Measurements from ENCODE around the gene ABHD2.

Gene ABHD2

GRCh38 chr15:89195836-89196235, 107.6 kb downstream of the ABHD2 start:
- no peak for DNase-seq (ENCODE audit: low spot score)

GRCh38 chr15:89196241-89196640, 108.0 kb downstream of the ABHD2 start:
- DNase-seq (ENCODE audit: low spot score) = no peak

GRCh38 chr15:89196994-89197393, 108.7 kb downstream of the ABHD2 start:
- DNase-seq (ENCODE audit: low spot score) = no peak

GRCh38 chr15:89197503-89197971, 109.3 kb downstream of the ABHD2 start:
- DNase-seq (ENCODE audit: low spot score) = no peak

GRCh38 chr15:89198196-89198595, 109.9 kb downstream of the ABHD2 start:
- no peak for DNase-seq (ENCODE audit: low spot score)

GRCh38 chr15:89198934-89199333, 110.7 kb downstream of the ABHD2 start:
- DNase-seq (ENCODE audit: low spot score) = no peak

- no peak for DNase-seq (ENCODE audit: low spot score)
Observed at GRCh38 chr15:89199746-89200145, 111.5 kb downstream of the ABHD2 start.

GRCh38 chr15:89200182-89200581, 111.9 kb downstream of the ABHD2 start:
- no peak for DNase-seq (ENCODE audit: low spot score)

- no peak for DNase-seq (ENCODE audit: low spot score)
Observed at GRCh38 chr15:89201465-89202005, 113.3 kb downstream of the ABHD2 start.

- DNase-seq (ENCODE audit: low spot score) = no peak
Observed at GRCh38 chr15:89203705-89204273, 115.5 kb downstream of the ABHD2 start.

- no peak for DNase-seq (ENCODE audit: low spot score)
Observed at GRCh38 chr15:89205991-89206585, 117.8 kb downstream of the ABHD2 start.

GRCh38 chr15:89206908-89207331, 118.7 kb downstream of the ABHD2 start:
- DNase-seq (ENCODE audit: low spot score) = peak; percentile 94

GRCh38 chr15:89208256-89208655, 120.0 kb downstream of the ABHD2 start:
- no peak for DNase-seq (ENCODE audit: low spot score)

- no peak for DNase-seq (ENCODE audit: low spot score)
Observed at GRCh38 chr15:89209057-89209456, 120.8 kb downstream of the ABHD2 start.

- DNase-seq (ENCODE audit: low spot score) = no peak
Observed at GRCh38 chr15:89211678-89212170, 123.5 kb downstream of the ABHD2 start.

GRCh38 chr15:89215627-89216026, 127.4 kb downstream of the ABHD2 start:
- DNase-seq (ENCODE audit: low spot score) = no peak

GRCh38 chr15:89217031-89217430, 128.8 kb downstream of the ABHD2 start:
- DNase-seq (ENCODE audit: low spot score) = peak; percentile 10

- DNase-seq (ENCODE audit: low spot score) = no peak
Observed at GRCh38 chr15:89217686-89218376, 129.6 kb downstream of the ABHD2 start.

GRCh38 chr15:89218531-89218930, 130.3 kb downstream of the ABHD2 start:
- DNase-seq (ENCODE audit: low spot score) = peak; percentile 10

- DNase-seq (ENCODE audit: low spot score) = peak; percentile 17
Observed at GRCh38 chr15:89221543-89221942, 133.3 kb downstream of the ABHD2 start, which contains the start of gene RLBP1. TSS of gene RLBP1 (minus strand) at chr15:89221579. CDS start at chr15:89218975, 2,604 bp downstream.

- DNase-seq (ENCODE audit: low spot score) = peak; percentile 24
Observed at GRCh38 chr15:89225588-89225987, 137.3 kb downstream of the ABHD2 start.

- DNase-seq (ENCODE audit: low spot score) = peak; percentile 11
Observed at GRCh38 chr15:89226359-89227221, 138.3 kb downstream of the ABHD2 start.

Measured in D341Med (cell line).